ENCODE results near the gene USH1C.

USH1C gene

GRCh38 chr11:17502630-17503029 lies 41.6 kb downstream of the USH1C start:
- no peak for DNase-seq

DNA sequence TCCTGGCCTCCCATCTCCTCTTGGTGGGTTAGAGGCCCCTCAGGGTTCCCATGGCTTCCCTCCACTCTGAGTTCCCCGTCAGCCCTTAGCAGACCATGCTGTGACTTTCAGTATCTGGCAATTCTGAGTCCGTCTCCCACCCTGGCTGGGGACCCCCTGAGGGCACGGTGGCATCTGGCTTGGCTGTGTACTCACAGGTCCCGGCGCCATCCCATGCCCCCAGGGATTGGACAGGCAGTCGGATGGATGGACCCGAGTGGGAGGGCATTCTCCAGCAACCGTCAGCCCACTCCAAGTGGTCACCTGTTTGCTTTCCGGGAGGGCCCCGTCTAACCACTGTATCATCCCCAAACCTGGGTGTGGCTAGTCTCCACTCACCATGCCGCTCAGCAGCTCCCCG lies 43.5 kb downstream of the USH1C start:
- DNase-seq, result no peak

GRCh38 chr11:17498475-17498874 lies 45.7 kb downstream of the USH1C start:
- no peak for DNase-seq

- no peak for DNase-seq
These were observed 46.2 kb downstream of the USH1C start for GRCh38 chr11:17498058-17498457.

- no peak for DNase-seq
These were observed 47.8 kb downstream of the USH1C start for GRCh38 chr11:17496406-17496805.

GRCh38 chr11:17494019-17494418 lies 50.2 kb downstream of the USH1C start:
- DNase-seq, result no peak

- no peak for DNase-seq
These were observed 53.3 kb downstream of the USH1C start for GRCh38 chr11:17490938-17491337.

GRCh38 chr11:17490232-17490631 lies 54.0 kb downstream of the USH1C start:
- DNase-seq, result no peak

- DNase-seq, result no peak
These were observed 54.5 kb downstream of the USH1C start for GRCh38 chr11:17489751-17490150.

GRCh38 chr11:17488563-17488962 lies 55.7 kb downstream of the USH1C start:
- no peak for DNase-seq

GRCh38 chr11:17486646-17487045 lies 57.6 kb downstream of the USH1C start:
- no peak for DNase-seq

GRCh38 chr11:17483505-17483904 lies 60.7 kb downstream of the USH1C start:
- no peak for DNase-seq

DNA sequence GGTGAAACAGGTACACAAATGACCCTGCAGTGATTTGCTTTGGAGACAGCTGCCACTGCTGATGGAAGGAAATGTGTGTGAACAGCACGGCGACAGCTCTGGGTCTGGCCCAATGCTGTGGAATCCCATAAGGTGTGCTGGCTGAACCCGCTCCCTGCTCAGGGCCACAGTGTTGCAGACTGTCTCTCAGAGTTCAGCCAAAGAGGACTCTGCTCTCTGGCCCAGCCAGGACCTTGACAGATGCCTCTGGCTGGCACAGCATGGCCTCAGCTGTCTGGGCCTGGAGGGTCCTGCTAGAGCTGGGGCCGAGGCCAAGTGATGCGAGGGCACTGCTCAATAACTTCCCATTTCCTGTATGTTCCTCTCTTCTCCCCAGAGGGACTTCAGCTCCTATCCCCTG lies 62.3 kb downstream of the USH1C start:
- no peak for DNase-seq

- peak in 1 of 4 experiments; percentile 13 for DNase-seq
These were observed 64.7 kb downstream of the USH1C start for GRCh38 chr11:17479284-17480214.

DNA sequence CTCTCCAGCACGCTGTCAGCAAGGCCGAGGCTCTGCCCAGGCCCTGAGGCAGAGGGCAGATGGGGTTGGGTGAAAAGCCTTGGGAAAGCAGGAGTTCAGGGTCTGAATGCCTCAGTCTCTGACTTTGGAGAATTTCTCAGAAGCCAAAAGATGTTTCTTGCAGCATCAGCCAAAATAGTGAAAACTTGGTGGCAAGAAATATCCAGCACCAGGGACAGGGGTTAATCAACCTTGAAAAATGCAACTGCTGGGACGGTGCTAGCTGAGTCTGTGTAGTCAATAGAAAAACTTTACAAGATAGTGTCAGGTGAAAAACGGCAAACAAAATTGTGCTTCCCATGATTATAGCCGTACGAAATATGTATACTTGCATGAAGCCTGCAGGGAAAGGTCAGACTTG lies 66.1 kb downstream of the USH1C start:
- DNase-seq, result no peak

DNA sequence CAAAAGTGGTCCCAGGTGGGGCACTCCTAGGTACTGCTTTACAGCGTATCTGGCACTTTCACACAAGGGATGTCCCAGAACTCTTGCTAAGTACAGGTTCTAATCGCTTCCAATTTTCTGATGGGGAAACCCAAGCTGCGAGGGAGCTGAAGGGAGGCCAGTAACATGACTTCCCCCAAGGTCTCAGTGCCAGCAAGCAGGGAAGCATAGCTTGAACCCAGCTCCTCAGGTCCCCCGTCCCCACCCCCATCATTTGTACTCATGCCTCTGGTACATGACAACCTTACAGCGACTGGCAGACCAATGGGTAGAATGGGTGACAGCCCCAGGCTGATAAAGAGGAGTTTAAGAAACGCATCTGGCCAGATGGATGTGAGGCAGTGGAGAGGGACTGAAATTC lies 66.9 kb downstream of the USH1C start:
- no peak for DNase-seq

- DNase-seq, result no peak
These were observed 67.2 kb downstream of the USH1C start for GRCh38 chr11:17477084-17477333.

- no peak for DNase-seq
These were observed 67.7 kb downstream of the USH1C start, which contains the start of gene ABCC8 for GRCh38 chr11:17476317-17477083. ABCC8 (minus strand) TSS chr11:17476845; CDS start chr11:17476776, 69 bp downstream.

- no peak for DNase-seq
These were observed 68.4 kb downstream of the USH1C start for GRCh38 chr11:17475666-17476316.

GRCh38 chr11:17473071-17473744 lies 71.0 kb downstream of the USH1C start:
- DNase-seq, result peak in 1 of 4 experiments; percentile 7

DNA sequence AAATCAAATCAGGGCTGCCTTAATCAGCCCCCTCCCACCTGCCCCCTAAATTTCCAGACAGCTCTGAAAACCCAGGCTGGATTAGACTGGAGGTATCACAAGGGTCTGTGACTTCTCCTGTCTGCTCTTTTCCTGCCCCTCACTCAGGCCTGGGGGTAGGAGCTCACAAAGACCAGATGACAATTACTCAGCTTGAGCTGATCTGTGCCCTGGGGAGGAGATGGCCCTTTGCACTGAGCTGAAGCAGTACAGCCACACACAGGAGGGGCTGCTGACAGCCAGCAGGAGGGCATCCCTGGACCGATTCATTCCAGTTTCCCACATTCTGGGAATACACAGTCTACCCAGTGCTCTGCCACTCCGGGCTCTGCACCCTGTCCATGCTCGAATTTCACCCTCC lies 71.7 kb downstream of the USH1C start:
- DNase-seq, result no peak

GRCh38 chr11:17471501-17471900 lies 72.7 kb downstream of the USH1C start:
- DNase-seq, result no peak

DNA sequence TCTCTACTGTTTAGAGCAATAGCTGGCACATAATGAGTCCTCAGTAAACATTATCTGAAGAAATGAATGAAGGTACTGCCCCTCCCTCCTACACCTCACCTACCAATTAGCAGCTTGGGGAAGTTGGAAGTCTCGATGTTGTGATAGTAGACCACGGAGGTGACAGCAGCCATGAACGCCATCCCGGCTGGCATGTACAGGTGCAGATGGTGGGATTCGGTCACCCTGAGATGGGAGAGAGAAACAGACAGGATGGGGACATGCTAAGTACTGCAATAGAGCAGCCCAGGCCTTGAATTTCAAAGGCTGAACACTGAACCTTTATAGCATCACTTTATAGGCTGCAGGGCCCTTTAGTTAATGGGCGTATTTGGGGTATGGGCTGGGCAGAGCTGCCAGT lies 74.2 kb downstream of the USH1C start:
- DNase-seq, result no peak

All from suppressor macrophage (primary cell).